Large intestine (tissue), 3 donors: ENCODE results near the gene OR5AC2. TPM values are rescaled to one million over a fixed set of nuclear protein-coding genes. Genes with fewer than 3 reads are reported as not detected.

Source experiments
- DNase-seq, 2 donors: peaks; one replicate each; pipeline versions ENCODE4 v3.0.0 to v3.0.0-alpha.2; 2013
- H3K27ac ChIP-seq: one replicate; pipeline ENCODE4 v1.5.1; 2013; ENCODE audit warnings: low read length
- H3K27me3 ChIP-seq: 2 replicates; pipeline ENCODE4 v1.6.1; 2013; ENCODE audit warnings: low read length; ENCODE audit not compliant: control insufficient read depth, insufficient read depth
- H3K36me3 ChIP-seq: 2 replicates; pipeline ENCODE4 v1.6.1; 2013; ENCODE audit warnings: low read length; ENCODE audit not compliant: control insufficient read depth, insufficient read depth
- H3K4me1 ChIP-seq: one replicate; pipeline ENCODE4 v1.6.1; 2013; ENCODE audit warnings: low read length; ENCODE audit not compliant: control insufficient read depth, insufficient read depth
- H3K4me3 ChIP-seq: one replicate; pipeline ENCODE4 v1.5.1; 2013; ENCODE audit warnings: low read length
- H3K9me3 ChIP-seq: one replicate; pipeline ENCODE4 v1.6.1; 2013; ENCODE audit warnings: mild to moderate bottlenecking, low read depth, low read length, moderate library complexity; ENCODE audit not compliant: control insufficient read depth
- WGBS: methylation state at CpG from one replicate; pipeline ENCODE4 v1.1.5; 2013; ENCODE audit warnings: low lambda C conversion rate; ENCODE audit not compliant: insufficient coverage; 5-methylcytosine and 5-hydroxymethylcytosine counted together
- polyA plus RNA-seq: library from polyadenylated mRNA; unstranded; fragments of 120-200 nt; gene quantifications from one replicate; pipeline ENCODE4 v1.2.1, GENCODE V29; 2013

OR5AC2 gene
- polyA plus RNA-seq, 1 donor = not detected

DNA sequence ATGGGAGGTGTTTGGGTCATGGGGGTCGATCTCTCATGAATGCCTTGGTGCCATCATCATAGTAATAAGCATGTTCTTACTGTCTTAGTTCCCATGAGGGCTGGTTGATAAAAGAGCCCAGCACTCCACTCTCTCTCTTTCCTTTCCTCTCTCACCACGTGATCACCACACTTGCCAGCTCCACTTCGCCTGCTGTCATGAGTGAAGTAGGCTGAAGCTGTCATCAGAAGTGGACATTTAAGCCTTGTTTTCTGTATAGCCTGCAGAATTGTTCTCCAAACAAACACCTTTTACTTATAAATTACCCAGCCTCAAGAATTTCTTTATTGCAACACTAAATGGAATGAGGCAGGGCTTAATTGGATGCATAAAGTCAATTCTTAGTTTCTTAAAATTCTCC is 49.7 kb downstream of the OR5AC2 start:
- Histone ChIP-seq H3K27me3 (no peaks in the 10 kb centered on the region), H3K36me3 (no peaks in the 10 kb centered on the region), H3K4me3 (no peak overlapping the region), H3K27ac (no peak overlapping the region), H3K9me3 (no peaks in the 10 kb centered on the region), H3K4me1 (no peaks in the 10 kb centered on the region)
- no peak for DNase-seq
- 80% methylated on average over 1 of the region's 3 CpGs for WGBS

Other genes starting within 250 kb of the OR5AC2 start
- gene RIOX2, start 114.7 kb upstream of the OR5AC2 start, polyA plus RNA-seq = 24.6 TPM
- not detected for gene GABRR3, start 51.9 kb upstream of the OR5AC2 start, polyA plus RNA-seq
- gene OR5H1, start 43.5 kb downstream of the OR5AC2 start, polyA plus RNA-seq = not detected
- gene OR5H14, start 60.3 kb downstream of the OR5AC2 start, polyA plus RNA-seq = not detected
- gene OR5H15, start 79.5 kb downstream of the OR5AC2 start, polyA plus RNA-seq = not detected
- gene OR5H6, start 177.1 kb downstream of the OR5AC2 start, polyA plus RNA-seq = not detected
- not detected for gene OR5H2, start 195.3 kb downstream of the OR5AC2 start, polyA plus RNA-seq